GM19240 (cell line): ENCODE results near the gene CDH13.
"Not testable (repeated sequence)": the region's sequence is repeated elsewhere in the genome, so short reads cannot be mapped to it uniquely, and the experiment has no call there.

Experiments used
- DNase-seq: peaks from one replicate; pipeline ENCODE4 v3.0.0; 2011; ENCODE audit warnings: low spot score; ENCODE audit not compliant: insufficient read length

Gene CDH13

GRCh38 chr16:82882982-82883835 lies 256.4 kb downstream of the CDH13 start:
- DNase-seq, result no peak

GRCh38 chr16:82884320-82884898 lies 257.6 kb downstream of the CDH13 start:
- DNase-seq, result no peak

- no peak for DNase-seq
These were observed 259.4 kb downstream of the CDH13 start for GRCh38 chr16:82886146-82886545.

GRCh38 chr16:82888591-82889001 lies 261.8 kb downstream of the CDH13 start:
- no peak for DNase-seq

- DNase-seq, result no peak
These were observed 264.7 kb downstream of the CDH13 start for GRCh38 chr16:82891424-82891823.

- DNase-seq, result no peak
These were observed 265.1 kb downstream of the CDH13 start for GRCh38 chr16:82891918-82892317.

GRCh38 chr16:82892324-82892723 lies 265.6 kb downstream of the CDH13 start:
- no peak for DNase-seq

GRCh38 chr16:82895843-82896242 lies 269.1 kb downstream of the CDH13 start:
- DNase-seq, result no peak

GRCh38 chr16:82899006-82899405 lies 272.2 kb downstream of the CDH13 start:
- DNase-seq, result no peak

GRCh38 chr16:82899731-82900450 lies 273.1 kb downstream of the CDH13 start:
- no peak for DNase-seq

- DNase-seq, result no peak
These were observed 273.8 kb downstream of the CDH13 start for GRCh38 chr16:82900559-82900958.

GRCh38 chr16:82911925-82912324 lies 285.2 kb downstream of the CDH13 start:
- DNase-seq, result no peak

GRCh38 chr16:82915139-82915824 lies 288.5 kb downstream of the CDH13 start:
- no peak for DNase-seq

GRCh38 chr16:82917886-82918595 lies 291.3 kb downstream of the CDH13 start:
- DNase-seq, result no peak

- DNase-seq, result no peak
These were observed 297.5 kb downstream of the CDH13 start for GRCh38 chr16:82924075-82924854.

- DNase-seq, result no peak
These were observed 299.7 kb downstream of the CDH13 start for GRCh38 chr16:82926500-82926899.

- not testable (repeated sequence) for DNase-seq
These were observed 307.2 kb downstream of the CDH13 start for GRCh38 chr16:82933933-82934332.

- no peak for DNase-seq
These were observed 309.0 kb downstream of the CDH13 start for GRCh38 chr16:82935766-82936165.

GRCh38 chr16:82936941-82937551 lies 310.3 kb downstream of the CDH13 start:
- DNase-seq, result no peak
